ENCODE results near the gene MOBP. TPM values are rescaled to one million over a fixed set of nuclear protein-coding genes. Genes with fewer than 3 reads are reported as not detected.
A peak's percentile ranks its signal among the peaks of the same experiment; 100 is the strongest.

MOBP gene
- total and polyA plus RNA-seq, 4 donors = 0.03 to 0.23 TPM; not detected in 2

- Histone ChIP-seq H3K4me1 (ENCODE audit: control insufficient read depth in 1 of 2, insufficient read depth in 2 of 2, low read length in 2 of 2) (peaks cover 1 to 3% of the 10 kb centered on the region in 2 donors), H3K27ac (ENCODE audit: low read depth in 1 of 2, low read length in 2 of 2) (peak overlapping the region in 1 of 2 donors; percentile 43), H3K9me3 (ENCODE audit: control insufficient read depth, low read length) (no peaks in the 10 kb centered on the region), H3K4me3 (ENCODE audit: low read length in 2 of 2) (no peak overlapping the region), H3K27me3 (ENCODE audit: control insufficient read depth in 1 of 2, insufficient read depth in 2 of 2, low read length in 1 of 2) (no peaks in the 10 kb centered on the region), H3K36me3 (ENCODE audit: control insufficient read depth in 1 of 2, insufficient read depth in 2 of 2, low read length in 1 of 2) (no peaks in the 10 kb centered on the region)
- intact Hi-C loops (cut with DNase I) = loop anchor here in 1 of 2 donors (5.0 kb wide), 1 partner anchor 776 kb away; the partner anchor contains the start of gene EIF1B
- WGBS, 2 donors = 32 to 39% methylated on average over 3 of the region's 3 CpGs
- ATAC-seq (ENCODE audit: low FRiP score) (peak; percentile 56), DNase-seq (no peak)
Measured at GRCh38 chr3:39531665-39532064, 64.2 kb downstream of the MOBP start.

- DNase-seq (no peak), ATAC-seq (ENCODE audit: low FRiP score) (no peak)
- Histone ChIP-seq H3K9me3 (ENCODE audit: control insufficient read depth, low read length) (no peaks in the 10 kb centered on the region), H3K27me3 (ENCODE audit: control insufficient read depth in 1 of 2, insufficient read depth in 2 of 2, low read length in 1 of 2) (no peaks in the 10 kb centered on the region), H3K36me3 (ENCODE audit: control insufficient read depth in 1 of 2, insufficient read depth in 2 of 2, low read length in 1 of 2) (no peaks in the 10 kb centered on the region), H3K4me3 (ENCODE audit: low read length in 2 of 2) (no peak overlapping the region), H3K27ac (ENCODE audit: low read depth in 1 of 2, low read length in 2 of 2) (no peak overlapping the region), H3K4me1 (ENCODE audit: control insufficient read depth in 1 of 2, insufficient read depth in 2 of 2, low read length in 2 of 2) (peaks cover 1 to 3% of the 10 kb centered on the region in 2 donors)
- intact Hi-C loops (cut with DNase I) = loop anchor here in 1 of 2 donors (5.0 kb wide), 1 partner anchor 775 kb away; the partner anchor contains the start of gene EIF1B
- WGBS, 2 donors = 16 to 22% methylated on average over 1 of the region's 1 CpG
Measured at GRCh38 chr3:39532777-39533176, 65.3 kb downstream of the MOBP start.

GRCh38 chr3:39533226-39533625 is 65.7 kb downstream of the MOBP start:
- peaks cover 1 to 3% of the 10 kb centered on the region in 2 donors for H3K4me1 ChIP-seq (ENCODE audit: control insufficient read depth in 1 of 2, insufficient read depth in 2 of 2, low read length in 2 of 2)
- no peak overlapping the region for H3K4me3 ChIP-seq (ENCODE audit: low read length in 2 of 2)
- no peaks in the 10 kb centered on the region for H3K27me3 ChIP-seq (ENCODE audit: control insufficient read depth in 1 of 2, insufficient read depth in 2 of 2, low read length in 1 of 2)
- ATAC-seq (ENCODE audit: low FRiP score) = no peak
- no peak for DNase-seq
- no peaks in the 10 kb centered on the region for H3K36me3 ChIP-seq (ENCODE audit: control insufficient read depth in 1 of 2, insufficient read depth in 2 of 2, low read length in 1 of 2)
- 2% methylated on average over 2 of the region's 2 CpGs for WGBS, 2 donors
- H3K27ac ChIP-seq (ENCODE audit: low read depth in 1 of 2, low read length in 2 of 2) = no peak overlapping the region
- no peaks in the 10 kb centered on the region for H3K9me3 ChIP-seq (ENCODE audit: control insufficient read depth, low read length)
- intact Hi-C loops (cut with DNase I) = loop anchor here in 1 of 2 donors (5.0 kb wide), 1 partner anchor 774 kb away; the partner anchor contains the start of gene EIF1B

- H3K27ac ChIP-seq (ENCODE audit: low read depth in 1 of 2, low read length in 2 of 2) = no peak overlapping the region
- intact Hi-C loops (cut with DNase I) = no loop called here
- H3K4me3 ChIP-seq (ENCODE audit: low read length in 2 of 2) = no peak overlapping the region
- 67 to 73% methylated on average over 1 of the region's 1 CpG for WGBS, 2 donors
- H3K9me3 ChIP-seq (ENCODE audit: control insufficient read depth, low read length) = no peaks in the 10 kb centered on the region
- H3K4me1 ChIP-seq (ENCODE audit: control insufficient read depth in 1 of 2, insufficient read depth in 2 of 2, low read length in 2 of 2) = no peaks in the 10 kb centered on the region
- ATAC-seq (ENCODE audit: low FRiP score) (no peak), DNase-seq (no peak)
- H3K27me3 ChIP-seq (ENCODE audit: control insufficient read depth in 1 of 2, insufficient read depth in 2 of 2, low read length in 1 of 2) = no peaks in the 10 kb centered on the region
- no peaks in the 10 kb centered on the region for H3K36me3 ChIP-seq (ENCODE audit: control insufficient read depth in 1 of 2, insufficient read depth in 2 of 2, low read length in 1 of 2)
Measured at GRCh38 chr3:39540162-39540921, 72.9 kb downstream of the MOBP start.

- Histone ChIP-seq H3K9me3 (ENCODE audit: control insufficient read depth, low read length) (no peaks in the 10 kb centered on the region), H3K36me3 (ENCODE audit: control insufficient read depth in 1 of 2, insufficient read depth in 2 of 2, low read length in 1 of 2) (no peaks in the 10 kb centered on the region), H3K27me3 (ENCODE audit: control insufficient read depth in 1 of 2, insufficient read depth in 2 of 2, low read length in 1 of 2) (no peaks in the 10 kb centered on the region), H3K4me3 (ENCODE audit: low read length in 2 of 2) (no peak overlapping the region), H3K4me1 (ENCODE audit: control insufficient read depth in 1 of 2, insufficient read depth in 2 of 2, low read length in 2 of 2) (no peaks in the 10 kb centered on the region), H3K27ac (ENCODE audit: low read depth in 1 of 2, low read length in 2 of 2) (no peak overlapping the region)
- 75 to 77% methylated on average over 3 of the region's 3 CpGs for WGBS, 2 donors
- no peak for ATAC-seq (ENCODE audit: low FRiP score)
- intact Hi-C loops (cut with DNase I) = no loop called here
- DNase-seq = no peak
Measured at GRCh38 chr3:39541442-39541841, 74.0 kb downstream of the MOBP start.

- no peaks in the 10 kb centered on the region for H3K9me3 ChIP-seq (ENCODE audit: control insufficient read depth, low read length)
- WGBS, 2 donors = 21 to 22% methylated on average over 5 of the region's 5 CpGs
- no peaks in the 10 kb centered on the region for H3K27me3 ChIP-seq (ENCODE audit: control insufficient read depth in 1 of 2, insufficient read depth in 2 of 2, low read length in 1 of 2)
- DNase-seq (no peak), ATAC-seq (ENCODE audit: low FRiP score) (no peak)
- H3K36me3 ChIP-seq (ENCODE audit: control insufficient read depth in 1 of 2, insufficient read depth in 2 of 2, low read length in 1 of 2) = no peaks in the 10 kb centered on the region
- no peak overlapping the region for H3K27ac ChIP-seq (ENCODE audit: low read depth in 1 of 2, low read length in 2 of 2)
- H3K4me1 ChIP-seq (ENCODE audit: control insufficient read depth in 1 of 2, insufficient read depth in 2 of 2, low read length in 2 of 2) = no peaks in the 10 kb centered on the region
- intact Hi-C loops (cut with DNase I) = no loop called here
- no peak overlapping the region for H3K4me3 ChIP-seq (ENCODE audit: low read length in 2 of 2)
Measured at GRCh38 chr3:39541917-39542329, 74.4 kb downstream of the MOBP start.

- WGBS, 2 donors = 78 to 86% methylated on average over 5 of the region's 5 CpGs
- H3K36me3 ChIP-seq (ENCODE audit: control insufficient read depth in 1 of 2, insufficient read depth in 2 of 2, low read length in 1 of 2) = no peaks in the 10 kb centered on the region
- no peaks in the 10 kb centered on the region for H3K27me3 ChIP-seq (ENCODE audit: control insufficient read depth in 1 of 2, insufficient read depth in 2 of 2, low read length in 1 of 2)
- H3K4me1 ChIP-seq (ENCODE audit: control insufficient read depth in 1 of 2, insufficient read depth in 2 of 2, low read length in 2 of 2) = no peaks in the 10 kb centered on the region
- no peak overlapping the region for H3K4me3 ChIP-seq (ENCODE audit: low read length in 2 of 2)
- DNase-seq (no peak), ATAC-seq (ENCODE audit: low FRiP score) (no peak)
- no peaks in the 10 kb centered on the region for H3K9me3 ChIP-seq (ENCODE audit: control insufficient read depth, low read length)
- intact Hi-C loops (cut with DNase I) = no loop called here
- no peak overlapping the region for H3K27ac ChIP-seq (ENCODE audit: low read depth in 1 of 2, low read length in 2 of 2)
Measured at GRCh38 chr3:39542588-39542988, 75.1 kb downstream of the MOBP start.

GRCh38 chr3:39548282-39548681 is 80.8 kb downstream of the MOBP start:
- Histone ChIP-seq H3K36me3 (ENCODE audit: control insufficient read depth in 1 of 2, insufficient read depth in 2 of 2, low read length in 1 of 2) (no peaks in the 10 kb centered on the region), H3K27me3 (ENCODE audit: control insufficient read depth in 1 of 2, insufficient read depth in 2 of 2, low read length in 1 of 2) (no peaks in the 10 kb centered on the region), H3K27ac (ENCODE audit: low read depth in 1 of 2, low read length in 2 of 2) (no peak overlapping the region), H3K9me3 (ENCODE audit: control insufficient read depth, low read length) (no peaks in the 10 kb centered on the region), H3K4me1 (ENCODE audit: control insufficient read depth in 1 of 2, insufficient read depth in 2 of 2, low read length in 2 of 2) (no peaks in the 10 kb centered on the region), H3K4me3 (ENCODE audit: low read length in 2 of 2) (no peak overlapping the region)
- WGBS, 2 donors = 50 to 54% methylated on average over 3 of the region's 3 CpGs
- intact Hi-C loops (cut with DNase I) = no loop called here
- DNase-seq (no peak), ATAC-seq (ENCODE audit: low FRiP score) (no peak)

All from aorta (tissue), 5 donors.